ENCODE data around the gene ESR1. TPM values are rescaled to one million over a fixed set of nuclear protein-coding genes. Genes with fewer than 3 reads are reported as not detected.

ESR1 gene
- polyA plus RNA-seq, 1 of the 3 experiments (the other 2 are of a cell fraction): under 0.01 TPM

GRCh38 chr6:151882206-151882605 is 74.7 kb downstream of the ESR1 start (continued):
- TF ChIP-seq CTCF (IDR thresholded peaks at IDR 0.05): no peak
- no peak for TF ChIP-seq SIN3A (IDR thresholded peaks at IDR 0.05; ENCODE audit: borderline replicate concordance, low read depth, low read length)

- no peak overlapping the region for H3K9ac ChIP-seq
- no peak overlapping the region for H2AFZ ChIP-seq (ENCODE audit: low read depth)
- H3K27me3 ChIP-seq (ENCODE audit: insufficient read depth): no peaks in the 10 kb centered on the region
- H3K4me1 ChIP-seq (ENCODE audit: control insufficient read depth in 1 of 2, insufficient read depth in 2 of 2, low read depth in 1 of 2, low read length in 1 of 2): no peaks in the 10 kb centered on the region
- H3K4me3 ChIP-seq (ENCODE audit: low read depth in 2 of 2, low read length in 1 of 2): no peak overlapping the region
- no peaks in the 10 kb centered on the region for H3K9me2 ChIP-seq
- ChIA-PET POLR2A (no interaction called here), CTCF (interaction anchor here (0.6 to 0.8 kb wide), 2 partner anchors 239 to 589 kb away, joined by 3 read pairs; no protein-coding TSS in a partner anchor)
- no peaks in the 10 kb centered on the region for H3K79me2 ChIP-seq (ENCODE audit: insufficient read depth)
- 40% methylated on average over 4 of the region's 4 CpGs for WGBS (ENCODE audit: low lambda C conversion rate)
- H3K9me3 ChIP-seq: no peaks in the 10 kb centered on the region
- H3F3A ChIP-seq (replicated peaks; ENCODE audit: insufficient read depth): no peaks in the 10 kb centered on the region
- no peak overlapping the region for H3K27ac ChIP-seq (ENCODE audit: low read depth in 2 of 2, low read length in 1 of 2)
- TF ChIP-seq MAX (IDR thresholded peaks at IDR 0.05; ENCODE audit: low read depth) (no peak), IRF3 (IDR thresholded peaks at IDR 0.05; ENCODE audit: low read depth, low read length) (no peak), POLR2AphosphoS5 (IDR thresholded peaks at IDR 0.05; ENCODE audit: low read depth, low read length) (no peak), EZH2phosphoT487 (IDR thresholded peaks at IDR 0.05; ENCODE audit: borderline replicate concordance, low read depth) (no peak), FOXJ3 (CRISPR knock-in tag; IDR thresholded peaks at IDR 0.05) (no peak), RFX5 (IDR thresholded peaks at IDR 0.05; ENCODE audit: low read length) (no peak), GATA2 (CRISPR knock-in tag; IDR thresholded peaks at IDR 0.05) (no peak), USF1 (IDR thresholded peaks at IDR 0.05; ENCODE audit: borderline replicate concordance, low read depth) (no peak), RCOR1 (IDR thresholded peaks at IDR 0.05; ENCODE audit: low read length) (no peak), YY1 (IDR thresholded peaks at IDR 0.05; ENCODE audit: low read depth) (no peak), MEF2A (IDR thresholded peaks at IDR 0.05; ENCODE audit: borderline replicate concordance, low read depth) (no peak), REST (IDR thresholded peaks at IDR 0.05; ENCODE audit: low read depth, low read length) (no peak)
- no peaks in the 10 kb centered on the region for H4K20me1 ChIP-seq (ENCODE audit: insufficient read depth)
- no peak overlapping the region for H3K4me2 ChIP-seq
- DNase-seq: no peak
- H3K36me3 ChIP-seq (replicated peaks in 1 of 2; ENCODE audit: control insufficient read depth in 1 of 2, insufficient read depth in 2 of 2, low read length in 1 of 2): no peaks in the 10 kb centered on the region
Measured at GRCh38 chr6:151885234-151885633, 77.8 kb downstream of the ESR1 start.

All from SK-N-SH (cell line).